Caco-2 (cell line): ENCODE measurements around the gene SPTY2D1. TPM values are rescaled to one million over a fixed set of nuclear protein-coding genes. Genes with fewer than 3 reads are reported as not detected.

Experiments
- BruUV-seq: library from RNA; stranded (reverse); fragments of 400-500 nt; replicated peaks from 2 replicates; lab custom pipeline; 2021; lab: Mats Ljungman, UMichigan
- CTCF ChIA-PET: fragments of 300-600 bp; sonication (Branson Sonifier 250); formaldehyde crosslinking; loops from one replicate; lab custom pipeline; 2022; ENCODE audit warnings: antibody characterized with exemption; lab: Charles Lee
- POLR2A ChIA-PET: fragments of 300-600 bp; sonication (Branson Sonifier 250); formaldehyde crosslinking; loops from one replicate; lab custom pipeline; 2022; ENCODE audit warnings: antibody characterized with exemption; lab: Charles Lee
- DNase-seq, 2 experiments: peaks; one replicate each; pipeline versions ENCODE4 v3.0.0 to v3.0.0-alpha.2; 2020 to 2022
- H3K27me3 ChIP-seq: replicated peaks from 2 replicates; pipeline ENCODE4 v1.6.0; 2011; ENCODE audit warnings: low read length; ENCODE audit not compliant: control insufficient read depth, insufficient read depth
- H3K36me3 ChIP-seq: 2 replicates; pipeline ENCODE4 v1.5.1; 2011; ENCODE audit warnings: low read length; ENCODE audit not compliant: control insufficient read depth, insufficient read depth
- H3K4me1 ChIP-seq: fragments of 250-450 bp; sonication (Bioruptor Pico); 2 replicates; pipeline ENCODE4 v1.5.1; 2020; ENCODE audit warnings: mild to moderate bottlenecking
- H3K4me3 ChIP-seq: 2 replicates; pipeline ENCODE4 v1.5.1; 2011; ENCODE audit warnings: low read depth, mild to moderate bottlenecking, control low read depth, low read length
- H3K9me3 ChIP-seq: fragments of 250-450 bp; sonication (Bioruptor Pico); 2 replicates; pipeline ENCODE4 v1.5.1; 2020; ENCODE audit warnings: mild to moderate bottlenecking, moderate library complexity
- H3K27ac Mint-ChIP-seq: one replicate; pipeline ENCODE4 v1.8.0; 2022; ENCODE audit warnings: mixed read lengths; ENCODE audit not compliant: unreplicated experiment
- H3K27me3 Mint-ChIP-seq: one replicate; pipeline ENCODE4 v1.8.0; 2022; ENCODE audit warnings: mixed read lengths; ENCODE audit not compliant: insufficient read depth, unreplicated experiment
- H3K36me3 Mint-ChIP-seq: one replicate; pipeline ENCODE4 v1.8.0; 2022; ENCODE audit warnings: mild to moderate bottlenecking, mixed read lengths; ENCODE audit not compliant: insufficient read depth, unreplicated experiment
- H3K4me1 Mint-ChIP-seq: one replicate; pipeline ENCODE4 v1.8.0; 2022; ENCODE audit warnings: low read depth, mixed read lengths; ENCODE audit not compliant: unreplicated experiment
- H3K4me3 Mint-ChIP-seq: one replicate; pipeline ENCODE4 v1.8.0; 2022; ENCODE audit warnings: mild to moderate bottlenecking, moderate library complexity, mixed read lengths; ENCODE audit not compliant: unreplicated experiment
- H3K9me3 Mint-ChIP-seq: one replicate; pipeline ENCODE4 v1.8.0; 2022; ENCODE audit warnings: mixed read lengths; ENCODE audit not compliant: unreplicated experiment
- intact Hi-C: fragments of 100-400 bp; cut with micrococcal nuclease; formaldehyde crosslinking; loops from one replicate; pipeline ENCODE4 v1.10.0; 2022; ENCODE audit not compliant: unreplicated experiment
- total RNA-seq: library from RNA; stranded (reverse); gene quantifications from 2 replicates; pipeline ENCODE4 v1.2.3, GENCODE V29; 2022
- TF ChIP-seq, protein P1 (sequence below), 2 experiments: fragments of 200-600 bp in 1 of 2; IDR thresholded peaks; 1 replicate in 1 of 2; 2 replicates in 1 of 2; pipeline versions ENCODE4 v1.5.1 to v1.8.0; 2011 to 2022; ENCODE audit warnings: antibody characterized with exemption in 1 of 2, control low read depth in 1 of 2, inconsistent platforms in 1 of 2, low read depth in 1 of 2, low read length in 1 of 2, mild to moderate bottlenecking in 1 of 2, moderate library complexity in 1 of 2; ENCODE audit not compliant: insufficient read depth in 1 of 2, severe bottlenecking in 1 of 2, unreplicated experiment in 1 of 2

The SPTY2D1 gene
- total RNA-seq, 1 experiment from 2014 or later = 24.6 TPM

DNA sequence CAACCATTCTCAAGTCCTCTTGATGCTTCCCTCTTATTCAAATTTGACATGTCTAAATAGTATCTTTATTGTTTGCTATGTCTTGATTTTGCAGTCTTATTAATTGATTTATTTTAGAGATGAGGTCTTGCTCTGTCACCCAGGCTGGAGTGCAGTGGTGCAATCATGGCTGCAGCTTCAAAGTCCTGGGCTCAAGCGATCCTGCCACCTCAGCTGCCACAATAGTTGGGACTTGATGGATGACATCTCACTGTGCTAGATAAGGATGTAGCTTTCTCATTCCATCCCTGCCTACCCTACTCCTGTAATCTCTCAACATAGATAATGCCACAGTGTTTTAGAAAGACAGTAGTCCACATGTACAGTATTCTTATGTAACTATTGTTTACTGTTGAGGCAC, 7.5 kb upstream of the SPTY2D1 start:
- Mint-ChIP-seq H3K27me3 (peaks cover 4% of the 10 kb centered on the region), H3K4me1 (no peaks in the 10 kb centered on the region), H3K9me3 (no peaks in the 10 kb centered on the region), H3K36me3 (no peaks in the 10 kb centered on the region), H3K4me3 (no peak overlapping the region), H3K27ac (no peak overlapping the region)
- Histone ChIP-seq H3K4me1 (no peaks in the 10 kb centered on the region), H3K36me3 (no peaks in the 10 kb centered on the region), H3K9me3 (no peaks in the 10 kb centered on the region), H3K27me3 (no peaks in the 10 kb centered on the region), H3K4me3 (no peak overlapping the region)
- BruUV-seq = no TSS peak
- TF ChIP-seq, protein P1, sequence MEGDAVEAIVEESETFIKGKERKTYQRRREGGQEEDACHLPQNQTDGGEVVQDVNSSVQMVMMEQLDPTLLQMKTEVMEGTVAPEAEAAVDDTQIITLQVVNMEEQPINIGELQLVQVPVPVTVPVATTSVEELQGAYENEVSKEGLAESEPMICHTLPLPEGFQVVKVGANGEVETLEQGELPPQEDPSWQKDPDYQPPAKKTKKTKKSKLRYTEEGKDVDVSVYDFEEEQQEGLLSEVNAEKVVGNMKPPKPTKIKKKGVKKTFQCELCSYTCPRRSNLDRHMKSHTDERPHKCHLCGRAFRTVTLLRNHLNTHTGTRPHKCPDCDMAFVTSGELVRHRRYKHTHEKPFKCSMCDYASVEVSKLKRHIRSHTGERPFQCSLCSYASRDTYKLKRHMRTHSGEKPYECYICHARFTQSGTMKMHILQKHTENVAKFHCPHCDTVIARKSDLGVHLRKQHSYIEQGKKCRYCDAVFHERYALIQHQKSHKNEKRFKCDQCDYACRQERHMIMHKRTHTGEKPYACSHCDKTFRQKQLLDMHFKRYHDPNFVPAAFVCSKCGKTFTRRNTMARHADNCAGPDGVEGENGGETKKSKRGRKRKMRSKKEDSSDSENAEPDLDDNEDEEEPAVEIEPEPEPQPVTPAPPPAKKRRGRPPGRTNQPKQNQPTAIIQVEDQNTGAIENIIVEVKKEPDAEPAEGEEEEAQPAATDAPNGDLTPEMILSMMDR (IDR thresholded peaks at IDR 0.05; ENCODE audit: insufficient read depth in 1 of 2, low read depth in 1 of 2, low read length in 1 of 2, severe bottlenecking in 1 of 2, unreplicated experiment in 1 of 2) = no peak
- no peak for DNase-seq
- ChIA-PET CTCF (no interaction called here), POLR2A (no interaction called here)
- intact Hi-C loops = no loop called here

DNA sequence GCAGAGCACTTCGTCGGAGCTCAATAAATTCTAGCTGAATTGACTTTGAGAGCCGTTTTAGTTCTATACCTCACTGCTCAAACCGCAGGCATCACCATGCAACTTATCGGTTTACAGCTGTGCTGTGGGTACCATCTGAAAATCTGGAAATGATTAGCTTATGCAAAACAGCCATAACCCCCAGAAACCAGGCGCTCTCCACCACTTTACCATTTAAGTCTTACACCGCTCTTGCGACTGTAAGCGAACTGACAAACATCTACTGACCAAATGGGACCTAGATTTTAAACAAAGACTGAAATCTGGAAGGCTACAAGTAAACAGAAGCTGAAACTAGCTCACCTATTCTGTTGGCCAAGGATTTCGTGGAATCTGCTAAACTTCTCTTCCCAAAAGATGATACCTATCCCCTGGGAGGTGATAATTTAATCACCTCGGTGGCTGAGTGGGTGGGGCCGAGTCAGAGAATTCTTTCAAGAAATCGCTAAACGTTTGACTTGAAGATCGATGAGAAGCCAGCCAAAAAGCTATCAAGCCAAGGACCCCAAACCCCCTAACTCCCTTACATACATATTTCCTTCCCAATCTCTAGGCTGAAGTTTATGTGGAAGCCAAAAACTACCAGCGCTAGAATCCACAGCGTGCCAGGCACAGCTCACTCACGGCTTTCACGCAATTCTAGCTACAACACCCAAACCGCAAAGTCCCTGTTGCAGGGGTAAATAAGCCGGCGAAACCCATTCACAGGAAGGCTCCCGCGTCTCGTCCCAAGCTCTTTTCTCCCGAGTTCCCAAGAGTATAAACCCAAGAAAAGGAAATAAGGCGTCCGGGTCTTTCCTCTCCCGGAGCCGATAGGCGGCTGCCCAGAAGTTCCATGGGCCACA, 644 bp downstream of the SPTY2D1 start:
- ChIA-PET CTCF (interaction anchor here (0.7 to 1.6 kb wide), 3 partner anchors 88 to 430 kb away, joined by 3 to 6 read pairs (median 4); no protein-coding TSS in a partner anchor), POLR2A (interaction anchor here (0.6 to 2.5 kb wide), 6 partner anchors 45 to 212 kb away, joined by 3 to 17 read pairs (median 5); partner anchors contain the start of genes TSG101 and UEVLD)
- TF ChIP-seq, protein P1 (IDR thresholded peaks at IDR 0.05; ENCODE audit: insufficient read depth in 1 of 2, low read depth in 1 of 2, low read length in 1 of 2, severe bottlenecking in 1 of 2, unreplicated experiment in 1 of 2) = no peak
- Histone ChIP-seq H3K4me1 (peaks cover 2% of the 10 kb centered on the region; the same call in 1 of the 2 replicates), H3K4me3 (peak overlapping the region; percentile 67), H3K36me3 (no peaks in the 10 kb centered on the region), H3K9me3 (no peaks in the 10 kb centered on the region), H3K27me3 (no peaks in the 10 kb centered on the region)
- no peak for DNase-seq
- H3K36me3 Mint-ChIP-seq = peaks cover 14% of the 10 kb centered on the region
- peak overlapping the region; percentile 89 for H3K4me3 Mint-ChIP-seq
- intact Hi-C loops = loop anchor here (2.0 to 5.0 kb wide), 5 partner anchors 45 to 311 kb away; partner anchors contain the start of genes GTF2H1, HPS5, TSG101 and UEVLD
- BruUV-seq = TSS peak; percentile 61
- peaks cover 4% of the 10 kb centered on the region for H3K27me3 Mint-ChIP-seq
- H3K9me3 Mint-ChIP-seq = no peaks in the 10 kb centered on the region
- H3K27ac Mint-ChIP-seq = peak overlapping the region; percentile 98
- H3K4me1 Mint-ChIP-seq = no peaks in the 10 kb centered on the region

DNA sequence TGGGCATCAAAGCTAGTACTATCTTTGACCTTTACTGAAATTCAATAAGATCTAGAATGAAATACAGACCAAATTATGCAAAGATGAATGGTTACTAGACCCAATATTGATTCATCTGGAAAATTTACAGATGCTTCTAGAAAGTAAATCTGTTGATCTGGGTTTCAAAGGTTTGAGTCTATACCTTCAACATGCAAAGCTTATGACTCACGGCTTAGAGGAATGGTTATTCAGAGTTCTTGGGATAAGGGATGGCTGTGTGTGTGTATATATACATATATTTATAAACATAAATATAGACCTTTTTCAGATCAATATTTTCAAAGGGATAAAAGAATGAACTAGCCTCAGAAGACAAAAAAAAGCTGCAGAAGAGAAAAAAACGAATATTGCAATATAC, 1.3 kb downstream of the SPTY2D1 start:
- DNase-seq = no peak
- POLR2A ChIA-PET = interaction anchor here (0.7 to 2.5 kb wide), 3 partner anchors 44 to 213 kb away, joined by 3 to 17 read pairs (median 6); partner anchors contain the start of gene UEVLD
- H3K36me3 Mint-ChIP-seq = peaks cover 14% of the 10 kb centered on the region
- H3K27me3 Mint-ChIP-seq = peaks cover 4% of the 10 kb centered on the region
- Histone ChIP-seq H3K27me3 (no peaks in the 10 kb centered on the region), H3K9me3 (no peaks in the 10 kb centered on the region), H3K4me1 (peaks cover 2% of the 10 kb centered on the region; the same call in 1 of the 2 replicates), H3K36me3 (no peaks in the 10 kb centered on the region), H3K4me3 (peak overlapping the region; percentile 67)
- TF ChIP-seq, protein P1 (IDR thresholded peaks at IDR 0.05; ENCODE audit: insufficient read depth in 1 of 2, low read depth in 1 of 2, low read length in 1 of 2, severe bottlenecking in 1 of 2, unreplicated experiment in 1 of 2) = no peak
- no TSS peak for BruUV-seq
- H3K9me3 Mint-ChIP-seq = no peaks in the 10 kb centered on the region
- CTCF ChIA-PET = interaction anchor here (1.6 kb wide), 1 partner anchor 92 kb away, joined by 3 read pairs; no protein-coding TSS in a partner anchor
- intact Hi-C loops = loop anchor here (5.0 kb wide), 3 partner anchors 99 to 311 kb away; partner anchors contain the start of genes GTF2H1 and HPS5
- H3K4me3 Mint-ChIP-seq = peak overlapping the region; percentile 89
- H3K27ac Mint-ChIP-seq = peak overlapping the region; percentile 98
- no peaks in the 10 kb centered on the region for H3K4me1 Mint-ChIP-seq
